GM12874 (cell line): ENCODE measurements around the gene TMTC2.

Experiments
- CTCF ChIP-seq: IDR thresholded peaks from 2 replicates; pipeline ENCODE4 v1.5.1; 2011; ENCODE audit warnings: low read depth, mild to moderate bottlenecking, control low read depth, low read length, moderate library complexity; ENCODE audit not compliant: insufficient read depth

The TMTC2 gene

GRCh38 chr12:83161456-83161855, 474.8 kb downstream of the TMTC2 start:
- no peak for TF ChIP-seq CTCF

GRCh38 chr12:83168751-83169150, 482.0 kb downstream of the TMTC2 start:
- no peak for TF ChIP-seq CTCF

- TF ChIP-seq CTCF = no peak
Measured at GRCh38 chr12:83172441-83172840, 485.7 kb downstream of the TMTC2 start.

GRCh38 chr12:83172866-83173649, 486.4 kb downstream of the TMTC2 start:
- TF ChIP-seq CTCF = no peak

GRCh38 chr12:83179999-83180398, 493.3 kb downstream of the TMTC2 start:
- no peak for TF ChIP-seq CTCF

- no peak for TF ChIP-seq CTCF
Measured at GRCh38 chr12:83181074-83181473, 494.4 kb downstream of the TMTC2 start.

- TF ChIP-seq CTCF = no peak
Measured at GRCh38 chr12:83183132-83183531, 496.4 kb downstream of the TMTC2 start.
